Fibroblast of villous mesenchyme (primary cell): ENCODE measurements around the gene TLE7. TPM values are rescaled to one million over a fixed set of nuclear protein-coding genes. Genes with fewer than 3 reads are reported as not detected.
A peak's percentile ranks its signal among the peaks of the same experiment; 100 is the strongest.

Source experiments
- DNase-seq: peaks from one replicate; pipeline ENCODE4 v3.0.0-alpha.2; 2010; ENCODE audit warnings: low read depth
- H3K4me3 ChIP-seq: 2 replicates; pipeline ENCODE4 v1.5.1; 2011; ENCODE audit warnings: low read depth, mild to moderate bottlenecking, low read length
- CTCF ChIP-seq: IDR thresholded peaks from 2 replicates; pipeline ENCODE4 v1.5.1; 2012; ENCODE audit warnings: low read depth, mild to moderate bottlenecking, low read length; ENCODE audit not compliant: insufficient read depth
- total RNA-seq: library from RNA; depleted of rRNA; stranded (reverse); fragments of >200 nt; gene quantifications from 2 replicates; pipeline ENCODE4 v1.2.3, GENCODE V29; 2012

Gene TLE7
- total RNA-seq, 1 donor, result not detected

GRCh38 chr16:71467810-71468209 lies 26.0 kb upstream of the TLE7 start:
- DNase-seq, result peak; percentile 36

GRCh38 chr16:71464231-71464630 lies 22.4 kb upstream of the TLE7 start:
- H3K4me3 ChIP-seq, result no peak overlapping the region
- DNase-seq, result no peak
- no peak for TF ChIP-seq CTCF

More at GRCh38 chr16:71467810-71468209, 26.0 kb upstream of the TLE7 start:
- H3K4me3 ChIP-seq, result no peak overlapping the region
- no peak for TF ChIP-seq CTCF

- peak; percentile 82 for DNase-seq
- peak; percentile 4 for TF ChIP-seq CTCF
These were observed 20.1 kb upstream of the TLE7 start, which contains the start of gene ZNF23 for GRCh38 chr16:71461686-71462648. ZNF23 (minus strand) TSS chr16:71462247; CDS start chr16:71456796, 5,451 bp downstream.

DNA sequence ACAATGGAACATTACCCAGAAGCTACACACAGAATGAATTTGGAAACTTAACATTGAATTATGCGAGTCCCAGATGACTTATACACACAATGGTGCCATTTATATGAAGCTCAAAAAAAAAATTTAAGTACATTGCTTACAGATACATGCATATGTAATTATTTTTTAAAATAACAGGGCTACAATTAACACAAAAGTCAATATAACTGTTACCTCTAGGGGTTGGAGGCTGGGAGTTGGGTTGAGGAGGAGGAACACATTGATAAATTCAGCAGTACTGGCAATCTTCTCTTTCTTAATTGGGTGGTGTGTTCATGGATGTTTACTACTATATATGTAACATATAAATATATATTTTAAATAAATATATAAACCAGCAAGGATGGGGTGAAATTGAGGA lies 19.1 kb upstream of the TLE7 start:
- H3K4me3 ChIP-seq, result peak overlapping the region; percentile 98
- no peak for DNase-seq
- TF ChIP-seq CTCF, result no peak

More at GRCh38 chr16:71461686-71462648, 20.1 kb upstream of the TLE7 start, which contains the start of gene ZNF23:
- H3K4me3 ChIP-seq, result peak within 1 kb of the TSS; percentile 98

DNA sequence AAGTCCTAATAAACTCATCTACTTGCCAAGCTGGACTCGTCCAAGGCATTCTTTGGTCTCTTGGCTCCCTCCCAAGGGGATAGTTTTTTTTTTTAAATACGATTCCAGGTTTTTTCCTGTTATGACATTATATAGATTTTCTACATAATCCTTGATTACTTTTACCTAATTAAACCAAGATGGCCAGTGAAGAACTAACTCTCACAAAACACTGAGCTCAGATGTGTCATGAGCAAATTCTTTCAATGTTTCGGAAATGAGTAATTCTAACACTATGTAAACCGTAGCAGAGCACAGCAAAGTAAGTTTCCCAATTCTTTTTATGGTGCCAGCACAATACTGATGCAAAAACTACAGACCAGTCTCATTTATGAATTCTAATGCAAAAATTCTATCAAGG lies 18.4 kb upstream of the TLE7 start:
- peak overlapping the region; percentile 98 for H3K4me3 ChIP-seq
- no peak for TF ChIP-seq CTCF
- peak; percentile 89 for DNase-seq

GRCh38 chr16:71459510-71459909 lies 17.7 kb upstream of the TLE7 start:
- DNase-seq, result peak; percentile 53
- TF ChIP-seq CTCF, result no peak
- H3K4me3 ChIP-seq, result no peak overlapping the region
